ENCODE measurements around the gene BICRAL. TPM values are rescaled to one million over a fixed set of nuclear protein-coding genes. Genes with fewer than 3 reads are reported as not detected.

BICRAL gene
- total RNA-seq, 1 donor from 2014 or later, result 19.2 TPM

GRCh38 chr6:42819803-42820511, 38.1 kb downstream of the BICRAL start:
- H3K9me3 ChIP-seq, result no peaks in the 10 kb centered on the region
- DNase-seq (ENCODE audit: extremely low spot score in 2 of 2), result no peak
- intact Hi-C loops (cut with DNase I), result loop anchor here (10.0 kb wide), 1 partner anchor 55 kb away; no protein-coding TSS in a partner anchor
- TF ChIP-seq CTCF (IDR thresholded peaks at IDR 0.05) (no peak), POLR2AphosphoS5 (IDR thresholded peaks at IDR 0.05; ENCODE audit: insufficient read depth in 1 of 2, low read depth in 1 of 2) (no peak), POLR2A (IDR thresholded peaks at IDR 0.05) (no peak)
- H3K27ac ChIP-seq, result peak overlapping the region; percentile 76
- H3K27me3 ChIP-seq, result no peaks in the 10 kb centered on the region
- H3K4me3 ChIP-seq, result peak overlapping the region in 1 of 2 donors; percentile 41
- H3K4me1 ChIP-seq, result peaks cover 17% of the 10 kb centered on the region
- peaks cover 0 to 21% of the 10 kb centered on the region in 2 donors for H3K36me3 ChIP-seq

- Histone ChIP-seq H3K4me3 (peak overlapping the region; percentile 17 to 41), H3K4me1 (peaks cover 17% of the 10 kb centered on the region), H3K27ac (peak overlapping the region; percentile 76), H3K27me3 (no peaks in the 10 kb centered on the region), H3K36me3 (peaks cover 0 to 22% of the 10 kb centered on the region in 2 donors), H3K9me3 (no peaks in the 10 kb centered on the region)
- TF ChIP-seq POLR2AphosphoS5 (IDR thresholded peaks at IDR 0.05; ENCODE audit: insufficient read depth in 1 of 2, low read depth in 1 of 2), result no peak
- no peak for TF ChIP-seq CTCF (IDR thresholded peaks at IDR 0.05)
- no peak for TF ChIP-seq POLR2A (IDR thresholded peaks at IDR 0.05)
- intact Hi-C loops (cut with DNase I), result loop anchor here (10.0 kb wide), 1 partner anchor 56 kb away; no protein-coding TSS in a partner anchor
- DNase-seq (ENCODE audit: extremely low spot score in 2 of 2), result no peak
Measured at GRCh38 chr6:42820512-42821340, 38.9 kb downstream of the BICRAL start.

GRCh38 chr6:42821341-42821668, 39.5 kb downstream of the BICRAL start:
- Histone ChIP-seq H3K4me3 (peak overlapping the region; percentile 17 to 41), H3K27ac (peak overlapping the region; percentile 76), H3K36me3 (peaks cover 0 to 22% of the 10 kb centered on the region in 2 donors), H3K27me3 (no peaks in the 10 kb centered on the region), H3K4me1 (peaks cover 17% of the 10 kb centered on the region), H3K9me3 (no peaks in the 10 kb centered on the region)
- TF ChIP-seq CTCF (IDR thresholded peaks at IDR 0.05), result no peak
- TF ChIP-seq POLR2A (IDR thresholded peaks at IDR 0.05), result no peak
- no peak for TF ChIP-seq POLR2AphosphoS5 (IDR thresholded peaks at IDR 0.05; ENCODE audit: insufficient read depth in 1 of 2, low read depth in 1 of 2)
- intact Hi-C loops (cut with DNase I), result loop anchor here (10.0 kb wide), 1 partner anchor 57 kb away; no protein-coding TSS in a partner anchor
- DNase-seq (ENCODE audit: extremely low spot score in 2 of 2), result no peak

- intact Hi-C loops (cut with DNase I), result loop anchor here (10.0 kb wide), 1 partner anchor 57 kb away; no protein-coding TSS in a partner anchor
- TF ChIP-seq CTCF (IDR thresholded peaks at IDR 0.05) (no peak), POLR2A (IDR thresholded peaks at IDR 0.05) (no peak), POLR2AphosphoS5 (IDR thresholded peaks at IDR 0.05; ENCODE audit: insufficient read depth in 1 of 2, low read depth in 1 of 2) (no peak)
- Histone ChIP-seq H3K4me1 (peaks cover 17% of the 10 kb centered on the region), H3K27ac (peak overlapping the region; percentile 76), H3K4me3 (peak overlapping the region; percentile 17 to 41), H3K36me3 (peaks cover 0 to 26% of the 10 kb centered on the region in 2 donors), H3K27me3 (no peaks in the 10 kb centered on the region), H3K9me3 (no peaks in the 10 kb centered on the region)
- DNase-seq (ENCODE audit: extremely low spot score in 2 of 2), result no peak
Measured at GRCh38 chr6:42821846-42822245, 40.0 kb downstream of the BICRAL start.

Measured in vagina (tissue), 2 donors.